Kidney epithelial cell (primary cell): ENCODE results near the gene NBEAL1. TPM values are rescaled to one million over a fixed set of nuclear protein-coding genes. Genes with fewer than 3 reads are reported as not detected.
A peak's percentile ranks its signal among the peaks of the same experiment; 100 is the strongest.

Experiments
- DNase-seq: peaks from one replicate; pipeline ENCODE4 v3.0.0-alpha.2; 2010; ENCODE audit warnings: low read depth
- H3K27me3 ChIP-seq: 2 replicates; pipeline ENCODE4 v1.6.0; 2011; ENCODE audit warnings: low read length; ENCODE audit not compliant: control insufficient read depth, insufficient read depth
- H3K36me3 ChIP-seq: 2 replicates; pipeline ENCODE4 v1.5.1; 2011; ENCODE audit warnings: low read length; ENCODE audit not compliant: control insufficient read depth, insufficient read depth
- H3K4me3 ChIP-seq: 2 replicates; pipeline ENCODE4 v1.5.1; 2011; ENCODE audit warnings: low read depth, mild to moderate bottlenecking, control low read depth, low read length
- CTCF ChIP-seq: IDR thresholded peaks from 2 replicates; pipeline ENCODE4 v1.5.1; 2011; ENCODE audit warnings: mild to moderate bottlenecking, moderate library complexity, low read length, control low read depth, inconsistent platforms; ENCODE audit not compliant: insufficient read depth, poor library complexity, severe bottlenecking
- total RNA-seq: library from RNA; depleted of rRNA; stranded (reverse); fragments of >200 nt; gene quantifications from 2 replicates; pipeline ENCODE4 v1.2.3, GENCODE V29; 2015

The NBEAL1 gene
- total RNA-seq, 1 donor from 2014 or later: 16.0 TPM

DNA sequence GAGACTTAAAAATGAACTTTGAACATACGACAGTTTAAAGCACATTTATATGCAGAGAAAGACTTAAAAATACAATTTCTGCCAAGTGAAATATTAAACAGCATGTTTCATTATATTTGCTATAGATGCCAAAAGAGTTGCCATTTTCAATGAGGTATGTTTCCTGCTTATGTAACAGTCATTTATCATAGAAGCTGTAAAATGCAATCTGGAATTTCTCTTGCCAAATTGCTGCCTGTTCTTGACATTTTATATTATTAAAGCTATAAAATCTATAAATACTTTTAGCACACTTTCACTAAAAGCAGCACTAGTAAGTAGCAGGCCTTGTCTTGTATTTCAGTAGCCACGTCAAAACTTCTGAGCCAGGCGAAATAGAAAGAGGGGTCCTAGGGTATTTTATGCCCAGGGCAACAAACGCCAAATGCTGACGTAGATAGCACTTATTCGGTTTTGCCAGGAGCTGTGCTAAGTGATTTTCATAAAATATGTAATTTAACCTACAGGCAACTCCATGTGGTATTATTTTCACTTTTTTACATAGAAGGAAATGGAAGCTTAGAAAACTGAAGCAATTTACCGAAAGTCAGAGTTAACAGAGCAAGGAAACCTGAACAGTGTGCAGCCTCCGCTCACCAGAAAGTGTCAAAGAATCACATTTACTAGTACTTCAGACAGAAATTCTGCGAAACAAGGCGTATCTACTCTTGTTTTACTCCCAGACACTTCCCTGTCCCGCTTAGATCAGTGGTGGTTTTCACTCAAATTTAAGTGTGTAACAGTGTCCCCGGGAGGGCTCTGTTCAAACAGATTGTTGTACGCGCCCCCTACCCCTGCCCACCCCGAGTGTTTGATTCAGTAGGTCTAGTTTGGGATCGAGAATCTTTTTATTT, 222.9 kb downstream of the NBEAL1 start:
- no peak for TF ChIP-seq CTCF
- Histone ChIP-seq H3K27me3 (no peaks in the 10 kb centered on the region), H3K4me3 (no peak overlapping the region), H3K36me3 (no peaks in the 10 kb centered on the region)
- no peak for DNase-seq

DNA sequence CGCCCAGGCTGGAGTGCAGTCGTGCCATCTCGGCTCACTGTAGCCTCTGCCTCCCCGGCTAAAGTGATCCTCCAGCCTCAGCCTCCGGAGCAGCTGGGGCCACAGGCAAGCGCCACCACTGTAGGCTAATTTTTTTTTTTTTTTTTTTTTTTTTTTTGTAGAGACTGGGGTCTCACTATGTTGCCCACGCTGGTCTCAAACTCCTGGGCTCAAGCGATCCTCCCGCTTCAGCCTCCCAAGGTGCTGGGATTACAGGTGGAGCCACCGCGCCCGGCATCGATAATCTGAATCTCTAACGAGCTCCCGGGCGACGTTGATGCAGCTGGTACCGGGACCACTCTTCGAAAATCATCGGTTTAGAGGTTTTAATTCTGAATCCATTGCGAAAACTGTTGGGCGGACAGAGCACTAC, 223.6 kb downstream of the NBEAL1 start:
- H3K4me3 ChIP-seq: peak overlapping the region; percentile 92
- no peaks in the 10 kb centered on the region for H3K36me3 ChIP-seq
- no peak for TF ChIP-seq CTCF
- no peak for DNase-seq
- H3K27me3 ChIP-seq: no peaks in the 10 kb centered on the region

DNA sequence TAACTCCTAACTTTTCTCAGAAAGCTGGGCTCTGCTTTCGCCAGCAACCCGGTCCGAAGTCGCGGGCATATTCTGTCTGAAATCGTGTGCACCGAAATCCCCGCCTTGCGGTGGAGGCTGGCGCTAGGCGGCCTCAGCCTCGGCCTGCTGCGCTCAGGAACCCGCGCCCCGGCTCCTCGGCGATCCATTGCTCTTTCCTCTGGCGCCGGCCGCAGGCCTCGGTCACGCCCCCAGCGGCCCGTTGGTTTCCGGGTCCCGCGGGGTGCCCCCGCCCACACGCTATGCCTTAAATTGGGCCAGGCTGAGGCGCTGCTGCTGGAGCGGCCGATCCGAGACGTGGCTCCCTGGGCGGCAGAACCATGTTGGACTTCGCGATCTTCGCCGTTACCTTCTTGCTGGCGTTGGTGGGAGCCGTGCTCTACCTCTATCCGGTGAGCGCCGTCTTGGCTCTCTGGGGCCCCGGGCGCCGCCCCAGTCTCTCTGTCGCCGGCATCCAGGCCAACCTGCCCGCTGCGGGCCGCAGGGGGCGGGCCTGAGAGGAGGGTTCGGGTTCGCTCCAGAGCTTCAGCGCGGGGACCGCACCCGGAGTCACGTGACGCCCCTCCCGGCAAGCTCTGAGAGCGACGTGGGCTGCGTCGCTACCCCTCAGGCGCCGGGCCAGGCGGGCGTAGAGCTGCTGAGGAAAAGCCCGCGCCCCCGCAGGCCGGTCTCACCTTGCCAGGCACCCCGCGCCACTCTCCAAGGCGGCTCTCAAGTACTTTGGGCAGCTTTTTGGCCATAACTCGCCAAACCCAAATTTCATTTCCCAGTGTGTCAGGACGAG, 224.2 kb downstream of the NBEAL1 start, which contains the start of gene CYP20A1:
TSS of gene CYP20A1 (plus strand) at position 315 of the 823 bp plus-strand sequence. CDS start at position 360, 45 bp downstream.
- H3K4me3 ChIP-seq: peak within 1 kb of the TSS; percentile 92
- DNase-seq: peak; percentile 76
- peak; percentile 35 for TF ChIP-seq CTCF
- no peaks in the 10 kb centered on the region for H3K36me3 ChIP-seq
- no peaks in the 10 kb centered on the region for H3K27me3 ChIP-seq

DNA sequence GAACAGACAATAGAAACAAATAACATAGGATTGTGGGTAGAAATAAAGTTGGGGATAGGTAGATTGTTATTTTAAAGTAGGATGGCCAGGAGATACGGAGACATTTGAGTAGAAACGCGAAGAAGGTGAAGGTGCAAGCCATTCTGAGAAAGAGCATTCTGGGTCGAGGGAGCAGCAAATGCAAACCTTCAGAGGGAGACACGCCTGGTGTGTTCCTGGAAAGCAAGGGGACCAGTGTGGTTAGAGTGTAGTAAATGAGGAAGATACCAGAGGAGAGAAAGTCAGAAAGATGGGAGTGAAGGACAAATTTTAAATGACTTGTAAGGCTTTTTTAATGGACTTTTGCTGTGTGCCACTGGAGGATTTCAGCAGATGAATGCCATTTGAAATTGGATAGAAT, 225.8 kb downstream of the NBEAL1 start:
- no peak for DNase-seq
- Histone ChIP-seq H3K36me3 (no peaks in the 10 kb centered on the region), H3K4me3 (no peak overlapping the region), H3K27me3 (no peaks in the 10 kb centered on the region)
- TF ChIP-seq CTCF: no peak

DNA sequence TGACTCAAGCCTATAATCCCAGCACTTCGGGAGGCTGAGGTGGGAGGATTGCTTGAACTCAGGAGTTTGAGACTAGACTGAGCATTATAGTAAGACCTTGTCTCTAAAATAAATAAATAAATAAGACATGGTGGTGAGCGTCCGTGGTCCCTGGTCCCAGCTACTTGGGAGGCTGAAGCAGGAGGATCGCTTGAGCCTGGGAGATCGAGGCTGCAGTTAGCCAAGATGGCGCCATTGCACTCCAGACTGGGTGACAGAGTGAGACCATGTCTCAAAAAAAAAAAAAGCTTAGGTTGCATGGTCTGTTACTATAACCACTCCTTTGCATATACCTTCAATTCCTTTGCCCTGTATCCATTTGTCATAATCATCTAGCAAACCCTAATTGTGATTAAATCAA, 227.8 kb downstream of the NBEAL1 start:
- Histone ChIP-seq H3K27me3 (no peaks in the 10 kb centered on the region), H3K36me3 (no peaks in the 10 kb centered on the region), H3K4me3 (no peak overlapping the region)
- DNase-seq: no peak
- no peak for TF ChIP-seq CTCF
